Measurements from ENCODE around the gene NEU3. TPM values are rescaled to one million over a fixed set of nuclear protein-coding genes. Genes with fewer than 3 reads are reported as not detected.
"Not testable (repeated sequence)": the region's sequence is repeated elsewhere in the genome, so short reads cannot be mapped to it uniquely, and the experiment has no call there.

NEU3 gene
- total RNA-seq, 1 experiment from 2014 or later: 16.4 TPM

- TF ChIP-seq AFF4 (CRISPR knock-in tag; IDR thresholded peaks at IDR 0.05; ENCODE audit: borderline replicate concordance) (no peak), MXD4 (CRISPR knock-in tag; IDR thresholded peaks at IDR 0.05; ENCODE audit: borderline replicate concordance) (no peak), USF2 (CRISPR knock-in tag; IDR thresholded peaks at IDR 0.05) (no peak), ZNF263 (CRISPR knock-in tag; IDR thresholded peaks at IDR 0.05; ENCODE audit: low read depth) (no peak), GRHL2 (CRISPR knock-in tag; IDR thresholded peaks at IDR 0.05; ENCODE audit: insufficient replicate concordance, severe bottlenecking) (no peak), FOXK1 (CRISPR knock-in tag; IDR thresholded peaks at IDR 0.05) (no peak)
Observed at GRCh38 chr11:74957937-74958629, 30.6 kb upstream of the NEU3 start (continued).

GRCh38 chr11:74960128-74960527 is 28.6 kb upstream of the NEU3 start:
- ATAC-seq; H3K9me3 Mint-ChIP-seq; H3K4me3 Mint-ChIP-seq; H3K27me3 Mint-ChIP-seq (ENCODE audit: low read depth); H3K36me3 Mint-ChIP-seq; H3K4me1 Mint-ChIP-seq; DNase-seq (ENCODE audit: low spot score); POLR2A ChIA-PET: not testable (repeated sequence)
- CTCF ChIA-PET: interaction anchor here (1.2 to 1.7 kb wide), 2 partner anchors 30 to 180 kb away, joined by 3 to 9 read pairs; no protein-coding TSS in a partner anchor
- peak overlapping the region; percentile 25; the same call in 1 of the 2 replicates for H3K27ac Mint-ChIP-seq

GRCh38 chr11:74966651-74967050 is 22.1 kb upstream of the NEU3 start:
- Mint-ChIP-seq H3K27ac (no peak overlapping the region), H3K4me3 (no peak overlapping the region), H3K9me3 (no peaks in the 10 kb centered on the region), H3K4me1 (0 out of 2 replicates have a peak, but pooled peaks cover 3% of the 10 kb centered on the region), H3K36me3 (peaks cover 17% of the 10 kb centered on the region), H3K27me3 (ENCODE audit: low read depth) (no peaks in the 10 kb centered on the region)
- DNase-seq (ENCODE audit: low spot score): no peak
- no peak for ATAC-seq
- CTCF ChIA-PET: interaction anchor here (1.8 kb wide), 1 partner anchor 37 kb away, joined by 5 read pairs; no protein-coding TSS in a partner anchor
- POLR2A ChIA-PET: no interaction called here
- TF ChIP-seq IRF1 (CRISPR knock-in tag; IDR thresholded peaks at IDR 0.05) (no peak), STAT6 (CRISPR knock-in tag; conservative IDR thresholded peaks at IDR 0.05; ENCODE audit: low read depth) (no peak), ATF6 (CRISPR knock-in tag; IDR thresholded peaks at IDR 0.05) (no peak), USF2 (CRISPR knock-in tag; IDR thresholded peaks at IDR 0.05) (no peak), ATF2 (CRISPR knock-in tag; IDR thresholded peaks at IDR 0.05; ENCODE audit: borderline replicate concordance, low read depth) (no peak), PRRX2 (CRISPR knock-in tag; IDR thresholded peaks at IDR 0.05) (no peak), ZNF423 (CRISPR knock-in tag; IDR thresholded peaks at IDR 0.05) (no peak), MXD4 (CRISPR knock-in tag; IDR thresholded peaks at IDR 0.05; ENCODE audit: borderline replicate concordance) (no peak), ZBTB43 (CRISPR knock-in tag; IDR thresholded peaks at IDR 0.05) (no peak), JAZF1 (CRISPR knock-in tag; IDR thresholded peaks at IDR 0.05) (no peak), ATF3 (CRISPR knock-in tag; conservative IDR thresholded peaks at IDR 0.05) (no peak), ZBTB21 (CRISPR knock-in tag; IDR thresholded peaks at IDR 0.05; ENCODE audit: borderline replicate concordance) (no peak)

Data from WTC11 (cell line).